GM12801 (cell line): ENCODE measurements around the gene ABHD17A.

Source experiments
- CTCF ChIP-seq: IDR thresholded peaks from one replicate; pipeline ENCODE4 v1.5.1; 2011; ENCODE audit warnings: control low read depth; ENCODE audit not compliant: insufficient read length; ENCODE audit errors: extremely low read depth

The ABHD17A gene

DNA sequence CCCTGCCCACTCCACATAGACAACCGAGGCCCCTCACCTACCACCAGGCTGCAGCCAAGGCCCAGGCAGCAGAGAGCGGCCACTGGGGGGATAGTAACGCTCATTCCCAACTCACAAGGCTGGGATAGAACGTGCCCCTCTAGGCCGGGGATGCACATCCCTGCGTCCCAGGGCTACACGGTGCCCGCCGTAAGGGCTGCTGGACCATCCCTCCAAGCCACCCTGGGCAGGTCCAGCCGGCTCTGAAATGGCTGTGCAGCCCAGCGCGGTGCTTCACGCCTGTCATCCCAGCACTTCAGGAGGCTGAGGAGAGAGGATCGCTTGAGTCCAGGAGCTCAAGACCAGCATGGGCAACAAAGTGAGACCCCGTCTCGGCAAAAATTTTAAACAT, 40.2 kb downstream of the ABHD17A start:
- TF ChIP-seq CTCF = no peak

DNA sequence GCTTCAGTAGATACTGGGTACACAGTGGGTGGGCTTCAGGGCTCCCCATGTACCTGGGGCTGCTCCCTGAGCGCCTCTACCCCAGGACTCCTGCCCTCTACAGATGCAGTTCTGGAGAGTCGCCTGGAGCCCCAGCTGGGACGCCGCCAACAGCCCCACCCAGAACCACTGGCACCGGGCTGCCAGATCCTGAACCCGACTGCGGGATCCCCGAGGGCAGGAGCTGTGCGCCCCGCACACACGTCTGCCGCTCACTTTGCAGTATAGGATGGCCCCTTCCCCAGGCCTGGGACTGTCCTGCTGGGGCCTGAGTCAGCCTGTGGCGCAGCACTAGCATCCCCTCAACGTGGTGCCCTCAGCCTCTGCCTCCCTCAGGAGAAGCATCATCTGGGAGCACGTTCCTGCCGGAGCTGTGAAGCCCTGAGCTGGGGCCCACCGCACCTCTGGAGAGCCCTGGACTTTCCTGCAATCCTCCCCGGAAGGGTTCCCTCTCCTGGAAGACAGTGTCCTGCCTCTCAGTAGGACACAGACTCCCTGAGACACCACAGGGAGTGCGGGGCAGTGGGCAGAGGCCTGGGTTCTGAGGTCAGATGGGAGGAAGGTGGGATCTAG, 40.7 kb downstream of the ABHD17A start:
- no peak for TF ChIP-seq CTCF

DNA sequence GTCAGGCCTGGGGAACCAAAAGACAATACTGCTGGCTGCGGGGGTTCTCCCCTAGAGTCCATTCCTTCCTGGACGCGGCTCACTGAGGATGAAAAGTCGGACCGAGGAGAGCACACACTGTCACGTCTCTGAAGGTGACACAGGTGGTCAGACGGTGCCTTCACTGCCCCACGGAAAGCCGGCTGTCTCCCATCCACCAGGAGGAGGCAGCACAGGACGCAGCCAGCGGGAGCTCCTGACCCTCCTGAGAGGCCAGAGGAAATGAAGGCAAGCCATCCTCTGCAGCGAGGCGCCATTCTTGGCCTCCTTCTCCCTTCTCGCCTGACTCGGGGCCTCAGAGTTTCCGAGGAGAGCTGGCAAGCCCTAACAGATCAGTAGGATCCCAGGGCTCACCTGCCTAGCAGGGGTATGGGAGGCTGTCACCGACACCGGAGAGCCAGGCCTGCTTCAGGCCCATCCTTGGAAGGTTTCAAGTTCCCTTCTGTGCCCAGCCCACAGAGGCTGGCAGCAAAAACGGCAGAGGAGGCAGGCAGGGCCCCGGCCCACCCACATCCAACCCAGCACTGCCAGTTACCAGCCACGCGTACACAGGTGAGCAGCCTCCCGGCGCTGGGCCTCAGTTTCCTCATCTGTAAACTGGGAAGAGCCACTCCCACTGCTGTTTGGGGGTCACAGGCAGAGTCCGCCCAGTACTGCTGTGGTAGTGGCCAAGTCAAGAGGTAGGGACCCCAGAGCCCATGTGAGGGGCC, 41.5 kb downstream of the ABHD17A start:
- no peak for TF ChIP-seq CTCF

- TF ChIP-seq CTCF = no peak
Measured at GRCh38 chr19:1843116-1843515, 42.2 kb downstream of the ABHD17A start.

DNA sequence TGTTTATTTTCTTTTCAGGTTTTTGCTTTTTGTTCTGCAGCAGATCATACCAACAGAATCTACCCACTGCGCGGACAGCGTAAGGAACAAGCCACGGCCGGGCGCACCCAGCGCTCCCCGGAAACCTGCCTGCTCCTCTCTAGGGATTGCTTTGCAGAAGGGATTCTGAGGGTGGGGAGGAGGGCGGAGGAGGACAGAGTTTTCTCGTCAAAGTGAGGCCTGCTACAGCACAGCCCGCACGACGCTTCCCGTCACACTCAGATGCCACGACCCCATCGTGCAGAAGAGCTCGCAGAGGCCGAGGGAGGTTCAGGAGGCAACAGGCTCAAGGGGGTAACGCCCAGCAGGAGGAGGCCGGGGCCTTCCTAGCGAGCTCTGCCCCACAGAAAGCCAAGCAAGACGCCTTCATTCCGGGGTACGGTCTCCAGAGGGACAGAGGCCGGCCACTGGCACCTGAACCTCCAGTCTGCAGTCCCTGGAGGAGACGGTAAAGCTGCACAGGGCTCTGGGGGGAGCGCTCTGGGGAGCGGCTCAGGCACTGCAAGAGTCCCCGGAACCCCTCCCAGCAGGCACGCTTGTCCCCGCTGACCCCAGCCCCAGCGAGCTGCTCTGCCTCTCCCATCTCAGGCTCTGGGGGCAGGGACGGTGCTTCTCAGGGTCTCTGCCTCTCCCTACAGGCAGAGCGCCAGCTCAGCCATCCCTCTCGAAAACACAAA, 43.9 kb downstream of the ABHD17A start:
- no peak for TF ChIP-seq CTCF

- TF ChIP-seq CTCF = no peak
Measured at GRCh38 chr19:1840541-1841115, 44.7 kb downstream of the ABHD17A start.
